Activated naive CD4-positive, alpha-beta T cell treated with Interleukin-2 at 50 U/mL for 16 hours (primary cell): ENCODE data around the gene SORBS1.
A peak's percentile ranks its signal among the peaks of the same experiment; 100 is the strongest.

ENCODE experiments used
- DNase-seq: peaks from one replicate; pipeline ENCODE4 v3.0.0-alpha.2; 2020

The SORBS1 gene

DNA sequence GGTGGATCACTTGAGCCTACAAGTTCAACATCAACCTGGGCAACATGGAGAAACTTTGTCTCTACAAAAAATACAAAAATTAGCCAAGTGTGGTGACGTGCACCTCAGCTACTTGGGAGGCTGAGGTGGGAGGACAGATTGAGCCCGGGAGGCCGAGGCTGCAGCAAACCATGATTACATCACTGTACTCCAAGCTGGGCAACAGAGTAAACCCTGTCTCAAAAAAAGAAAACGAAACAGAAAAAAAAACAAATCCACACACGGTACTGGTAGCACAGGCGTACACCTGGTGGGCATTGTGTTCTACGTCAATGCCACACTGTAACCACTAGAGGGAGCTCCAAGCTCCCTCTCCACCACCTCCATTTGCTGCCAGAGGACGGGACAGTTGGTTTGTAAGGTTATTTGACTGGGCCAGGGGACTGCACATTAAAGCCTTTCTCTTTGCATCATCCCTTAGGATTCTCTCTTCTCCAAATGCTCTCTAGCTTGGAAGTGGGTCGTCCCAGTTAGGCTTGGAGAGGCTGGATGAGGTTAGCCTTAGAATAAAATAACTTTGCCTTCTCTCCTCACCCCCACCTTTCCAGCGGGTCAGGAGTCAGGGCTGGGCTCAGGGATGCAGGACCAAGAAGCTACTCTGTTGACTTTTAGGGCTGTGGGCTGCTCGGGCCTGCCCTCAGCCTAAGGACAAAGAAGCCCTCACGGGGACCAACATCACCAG is 130.8 kb downstream of the SORBS1 start:
- peak; percentile 34 for DNase-seq

DNA sequence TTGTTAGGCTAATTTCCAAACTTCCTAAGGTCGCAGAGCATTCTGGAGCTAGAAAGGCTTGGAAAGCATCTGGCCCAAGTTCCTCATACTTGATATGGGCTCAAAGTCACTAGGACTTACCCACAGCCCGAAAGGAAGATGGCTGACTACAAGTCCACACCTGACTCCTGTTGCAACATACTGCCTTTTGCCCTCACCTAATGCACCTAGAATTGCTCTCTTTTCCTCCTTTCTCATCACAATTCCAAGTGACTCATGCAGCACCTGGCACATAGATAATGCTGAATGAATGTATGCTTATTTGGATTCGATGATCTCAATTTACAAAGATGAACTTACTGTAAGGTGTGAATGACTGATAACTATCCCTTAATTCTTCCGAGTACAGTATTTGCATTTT is 131.5 kb downstream of the SORBS1 start:
- no peak for DNase-seq

DNA sequence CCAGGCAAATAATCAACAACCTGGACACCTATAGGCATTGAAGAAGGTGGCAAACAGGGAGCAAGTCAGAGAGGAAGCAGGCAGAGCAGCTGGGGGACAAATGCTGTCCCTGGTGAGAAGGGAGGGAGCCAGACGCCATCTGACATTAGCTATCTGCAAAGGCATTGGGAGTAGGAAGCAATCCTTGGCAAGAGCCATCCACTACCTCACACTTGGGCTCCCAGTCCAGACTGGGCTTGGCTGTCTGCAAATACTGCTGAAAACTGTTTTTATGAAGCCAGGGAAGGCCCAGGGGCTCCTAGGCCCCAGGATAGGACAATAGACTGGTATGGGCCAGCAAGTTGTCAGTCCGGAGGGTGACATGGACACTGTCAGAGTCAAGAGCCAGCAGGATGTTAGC is 132.5 kb downstream of the SORBS1 start:
- DNase-seq, result no peak

DNA sequence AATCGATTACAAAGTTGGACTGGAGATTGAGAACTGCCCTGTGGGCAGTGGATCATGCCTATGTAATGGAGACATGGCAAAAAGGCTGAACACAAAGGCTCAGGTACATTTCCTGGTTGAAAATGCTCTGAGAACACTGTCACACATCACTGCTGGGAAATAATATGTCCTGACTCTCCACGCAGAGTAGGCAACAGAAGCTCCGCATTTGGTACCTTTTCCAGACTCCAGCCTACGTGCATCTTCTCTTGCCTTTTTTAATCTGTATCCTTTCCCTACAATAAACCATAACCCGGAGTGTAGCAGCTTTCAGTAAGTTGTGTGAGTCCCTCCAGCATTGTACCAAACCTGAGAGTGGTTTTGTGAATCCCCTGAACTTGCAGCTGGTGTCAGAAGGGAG is 134.7 kb downstream of the SORBS1 start:
- DNase-seq, result no peak

DNA sequence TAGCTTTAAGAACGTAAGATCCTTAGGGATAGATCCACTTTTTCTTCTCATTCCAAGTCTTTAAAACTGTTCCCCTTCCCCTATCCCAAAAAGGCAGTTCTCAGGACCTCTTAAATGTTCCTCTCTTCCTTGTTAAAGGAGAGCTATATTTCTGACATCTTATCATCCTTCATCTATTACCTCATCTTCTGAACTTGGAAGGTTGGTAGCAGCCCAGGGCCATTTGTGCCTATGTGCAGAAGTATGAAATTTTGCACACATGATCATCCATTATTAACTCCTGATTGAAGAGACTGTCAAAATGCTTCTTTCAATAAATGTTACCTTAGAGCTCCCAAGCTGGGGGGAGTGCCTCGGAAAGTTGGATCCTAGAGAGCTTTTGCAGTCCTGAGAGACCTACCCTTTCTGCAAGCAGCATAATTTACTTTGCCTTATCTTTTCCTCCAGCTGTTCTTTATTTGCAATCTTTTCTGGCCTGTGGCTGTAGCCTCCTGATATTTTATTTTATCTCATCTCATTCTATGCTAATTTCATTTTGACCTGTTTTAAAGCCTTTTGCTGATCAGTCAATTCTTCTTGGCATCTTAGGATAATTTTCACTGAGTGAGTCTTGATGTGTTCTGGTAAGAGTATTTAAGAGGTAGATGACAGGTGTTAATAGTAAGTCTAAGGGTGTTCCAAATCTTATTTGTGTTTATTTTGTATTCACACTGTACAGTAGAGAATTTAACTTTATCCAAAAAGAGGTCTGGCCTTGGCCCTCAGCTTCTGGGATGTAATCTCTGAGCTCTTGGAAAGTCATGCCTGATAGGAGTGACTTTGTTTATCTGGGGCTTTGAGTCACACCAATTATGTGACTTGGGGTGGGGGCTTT is 135.3 kb downstream of the SORBS1 start:
- no peak for DNase-seq

DNA sequence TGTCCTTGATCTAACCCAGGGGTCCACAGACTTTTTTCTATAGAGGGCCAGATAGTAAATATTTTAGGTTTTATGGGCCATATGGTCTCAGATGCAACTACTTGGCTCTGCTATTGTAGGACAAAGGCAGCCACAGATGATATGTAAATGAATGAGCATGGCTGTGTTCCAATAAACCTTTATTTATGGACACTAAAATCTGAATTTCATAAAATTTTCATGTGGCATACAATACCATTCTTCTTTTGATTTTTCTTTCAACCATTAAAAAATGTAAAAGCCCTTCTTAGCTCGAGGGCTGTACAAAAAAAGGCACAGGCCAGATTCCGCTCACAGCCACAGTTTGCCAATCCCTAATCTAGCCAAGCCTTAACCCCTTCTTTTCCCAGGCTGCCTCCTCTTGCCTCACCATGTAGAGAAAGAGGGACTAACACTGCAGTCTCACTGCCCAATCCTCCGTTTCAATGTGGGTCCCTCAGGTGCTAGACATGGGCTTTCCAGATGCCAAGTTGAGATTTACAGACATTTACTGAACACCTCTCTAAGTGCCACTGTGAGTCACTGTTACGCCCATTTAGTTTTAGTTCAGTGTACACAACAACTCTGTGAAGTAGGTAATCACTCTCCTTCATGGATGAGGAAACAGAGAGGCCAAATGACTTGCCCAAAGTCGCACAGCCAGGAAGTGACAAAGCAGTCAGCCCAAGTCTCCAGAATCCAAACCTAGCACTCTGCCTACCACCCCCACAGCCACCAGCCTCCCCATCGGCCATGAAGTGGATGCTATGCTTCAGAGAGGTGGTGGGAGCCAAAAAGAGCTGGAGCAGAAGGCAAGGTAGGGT is 137.8 kb downstream of the SORBS1 start:
- no peak for DNase-seq

DNA sequence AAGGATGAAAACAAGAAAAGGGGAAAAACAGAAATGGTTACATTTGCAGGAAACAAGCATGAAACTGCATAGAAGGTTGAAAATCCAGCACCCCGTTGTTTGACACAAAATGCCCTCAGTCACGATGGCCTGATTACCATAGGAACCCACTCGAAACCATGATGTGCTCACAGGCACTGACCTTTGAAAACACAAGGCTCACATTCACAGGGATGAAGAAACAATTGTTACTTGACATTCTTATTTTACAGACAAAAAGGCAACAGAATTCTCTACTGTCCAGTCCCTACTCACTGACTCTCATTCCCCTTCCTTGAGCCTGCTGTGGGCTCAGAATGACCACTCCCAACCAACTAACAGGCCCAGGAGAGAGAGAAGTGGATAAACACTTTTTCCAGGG is 138.9 kb downstream of the SORBS1 start:
- no peak for DNase-seq

DNA sequence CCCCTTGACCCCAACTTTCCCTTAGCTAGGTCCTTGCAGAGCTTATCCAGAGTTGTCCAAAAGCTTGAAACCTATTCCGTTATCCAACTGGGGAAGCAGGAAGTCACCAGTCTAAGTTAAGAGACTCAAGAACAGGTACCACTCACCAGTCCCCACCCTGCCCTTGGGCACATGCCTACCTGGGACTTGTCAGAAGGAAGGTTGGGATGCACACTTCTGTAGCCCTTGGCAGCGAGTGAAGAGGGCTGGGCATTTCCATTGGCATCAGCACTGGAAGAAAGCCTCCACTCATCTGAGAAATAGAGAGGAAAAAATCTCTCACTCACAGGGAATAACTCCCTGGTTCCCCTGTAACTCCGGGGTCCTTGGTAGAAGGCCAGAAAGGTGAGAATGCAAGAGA is 139.4 kb downstream of the SORBS1 start:
- no peak for DNase-seq

DNA sequence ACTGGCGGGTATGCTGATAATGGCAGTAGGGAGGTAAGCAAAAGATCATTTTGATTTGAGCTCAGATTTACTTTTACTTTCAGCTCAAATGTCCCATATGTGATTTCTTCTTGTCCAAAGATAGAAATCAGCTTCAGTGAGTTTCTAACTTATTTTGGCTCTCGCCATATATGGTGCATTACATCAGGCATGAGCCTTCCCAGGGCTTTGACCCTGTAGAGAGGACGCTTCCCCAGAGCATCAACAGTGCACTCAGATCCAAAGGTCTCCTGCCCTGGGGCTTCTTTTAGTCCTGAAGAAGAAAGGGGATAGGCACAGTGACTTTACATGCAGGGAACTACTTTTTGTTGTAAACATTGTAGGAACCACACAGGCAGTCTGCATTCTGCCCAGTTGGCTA is 141.8 kb downstream of the SORBS1 start:
- DNase-seq, result no peak

DNA sequence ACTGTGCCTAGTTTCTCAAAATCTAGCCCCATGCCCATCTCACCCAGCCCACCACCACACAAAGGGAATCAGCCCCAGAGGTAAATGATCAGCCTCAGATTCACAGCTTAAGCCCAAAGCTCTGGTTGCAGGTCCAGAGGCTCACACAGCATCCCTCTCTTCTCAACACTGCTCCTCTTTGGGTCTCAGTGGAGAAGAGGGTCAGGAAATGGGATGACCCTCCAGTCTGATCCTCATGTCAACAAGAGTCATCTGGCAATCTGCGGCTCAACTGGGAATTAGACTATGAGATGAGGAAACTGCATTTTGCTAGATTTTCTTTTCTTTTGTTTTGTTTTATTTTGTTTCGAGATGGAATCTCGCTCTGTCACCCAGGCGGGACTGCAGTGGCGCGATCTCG is 144.2 kb downstream of the SORBS1 start:
- DNase-seq, result no peak

DNA sequence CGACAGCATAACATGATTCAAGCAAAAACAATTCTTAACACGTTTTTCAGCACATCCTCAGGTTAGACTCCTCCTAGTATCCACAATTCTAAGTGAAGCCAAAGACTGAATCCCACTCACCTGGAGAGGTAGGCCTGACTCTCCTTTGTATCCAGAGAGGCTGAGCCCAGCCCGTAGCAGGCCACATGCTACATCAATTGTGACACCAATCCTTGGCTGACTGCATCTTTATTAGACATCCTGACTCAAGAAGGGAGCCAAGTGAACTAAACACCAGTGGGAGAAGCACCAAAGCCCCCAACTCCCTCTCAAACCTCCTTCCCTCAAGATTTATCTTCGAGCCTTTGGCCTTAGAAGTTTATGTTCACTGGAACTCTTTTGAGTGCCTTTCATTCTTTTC is 144.9 kb downstream of the SORBS1 start:
- no peak for DNase-seq

DNA sequence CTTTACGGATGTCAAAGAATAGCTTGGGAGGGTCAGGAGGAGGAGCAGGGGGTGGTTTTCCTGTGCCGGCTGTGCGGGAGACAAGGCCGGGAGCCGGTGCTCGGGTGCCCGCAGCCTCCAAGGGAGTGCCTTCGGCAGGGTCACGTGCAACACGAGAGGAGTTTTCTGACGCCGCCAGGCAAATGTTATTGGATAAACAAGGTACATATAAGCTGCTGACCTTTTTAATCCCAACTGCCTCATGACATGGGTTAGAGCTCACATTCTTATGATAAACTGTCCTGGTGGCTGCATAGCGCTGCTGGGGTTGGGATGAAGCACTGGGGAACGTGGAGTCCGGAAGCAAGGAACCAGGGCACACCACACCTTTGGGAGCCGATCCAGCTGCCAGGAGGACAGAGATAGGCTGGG is 145.5 kb downstream of the SORBS1 start:
- no peak for DNase-seq

DNA sequence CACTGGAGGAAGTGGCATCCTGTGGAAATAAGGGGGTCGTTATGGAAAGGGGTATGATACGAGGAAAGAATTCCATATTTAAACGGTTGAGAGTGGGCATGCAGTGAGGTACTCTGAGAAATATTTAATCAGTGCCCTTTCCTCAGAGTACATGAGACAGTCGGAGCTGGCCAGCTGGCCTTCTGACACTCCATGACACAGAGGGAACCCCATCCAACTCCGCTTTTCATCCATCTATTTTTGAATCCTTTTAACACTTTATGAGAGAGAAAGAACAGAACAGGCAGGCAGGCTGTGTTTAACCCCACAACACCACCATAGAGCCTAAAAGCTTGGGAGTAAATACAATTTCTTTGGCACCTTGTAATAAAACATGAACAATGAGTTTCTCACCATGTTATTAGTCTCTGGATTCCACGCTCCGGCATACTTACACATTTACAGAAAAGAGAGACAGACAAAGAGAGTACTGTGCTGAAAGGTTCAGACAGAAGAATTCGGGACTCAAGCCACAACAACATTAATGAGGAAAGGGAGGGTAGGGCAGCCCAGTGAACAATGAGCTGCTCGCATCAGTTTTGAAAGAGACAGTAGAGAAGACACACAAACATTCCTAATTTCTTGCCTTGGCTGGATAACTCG is 146.2 kb downstream of the SORBS1 start:
- no peak for DNase-seq

DNA sequence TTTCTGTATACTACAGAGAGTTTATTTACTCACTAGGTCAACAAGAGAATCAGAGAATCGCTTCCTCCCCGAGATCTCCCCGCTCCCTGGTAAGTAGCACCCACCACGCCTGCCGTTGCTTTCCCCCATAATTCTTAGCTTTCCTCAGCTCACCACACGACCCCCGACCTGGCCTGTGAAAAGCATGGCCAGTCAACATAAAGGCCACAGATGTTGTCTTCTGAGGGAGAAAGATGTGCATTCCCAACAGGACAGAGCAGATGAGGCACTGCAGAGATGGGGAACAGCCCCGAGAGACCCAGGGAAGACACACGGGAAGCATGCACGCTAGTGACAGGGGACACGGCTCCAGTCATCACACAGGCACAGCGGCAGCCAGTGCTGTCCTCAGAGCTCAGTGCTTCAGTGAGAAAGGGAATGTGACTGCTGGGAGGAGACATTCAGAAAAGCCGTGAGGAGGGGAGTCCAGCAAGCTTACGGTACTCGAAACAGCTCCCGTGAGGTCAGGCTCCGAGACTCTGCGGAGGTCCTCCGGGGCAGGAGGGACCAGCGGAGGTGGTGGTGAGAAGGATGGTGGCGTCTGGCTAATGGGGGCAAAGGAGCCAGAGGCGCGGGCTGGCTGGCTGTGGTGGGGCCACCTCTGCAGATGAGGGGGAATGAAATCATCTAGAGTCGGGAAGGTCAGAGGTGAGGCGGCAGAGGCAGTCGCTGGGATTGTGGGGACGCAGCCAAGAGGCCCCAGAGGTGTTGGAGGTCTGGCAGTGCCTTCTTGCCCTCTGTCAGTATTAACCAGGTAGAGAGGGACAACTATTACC is 146.9 kb downstream of the SORBS1 start:
- DNase-seq, result no peak

DNA sequence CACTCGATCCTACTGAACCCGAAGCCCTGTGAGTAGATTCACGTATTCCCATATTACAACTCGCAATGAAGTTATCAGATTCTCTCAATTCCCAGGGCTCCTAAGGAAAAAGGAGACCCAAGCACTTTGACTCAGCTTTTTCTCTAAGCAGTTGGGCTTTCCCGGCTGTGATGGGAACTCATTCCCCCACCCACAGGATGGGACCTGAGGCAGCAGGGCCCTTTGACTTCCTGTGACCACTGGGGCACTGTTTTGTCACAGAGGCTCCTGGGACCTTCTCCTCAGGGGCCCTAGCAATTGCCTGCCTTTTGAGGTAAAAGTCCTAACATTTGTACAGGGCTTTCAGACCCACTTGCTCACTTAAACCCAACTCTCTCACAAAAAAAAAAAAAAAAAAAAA is 147.6 kb downstream of the SORBS1 start:
- no peak for DNase-seq

DNA sequence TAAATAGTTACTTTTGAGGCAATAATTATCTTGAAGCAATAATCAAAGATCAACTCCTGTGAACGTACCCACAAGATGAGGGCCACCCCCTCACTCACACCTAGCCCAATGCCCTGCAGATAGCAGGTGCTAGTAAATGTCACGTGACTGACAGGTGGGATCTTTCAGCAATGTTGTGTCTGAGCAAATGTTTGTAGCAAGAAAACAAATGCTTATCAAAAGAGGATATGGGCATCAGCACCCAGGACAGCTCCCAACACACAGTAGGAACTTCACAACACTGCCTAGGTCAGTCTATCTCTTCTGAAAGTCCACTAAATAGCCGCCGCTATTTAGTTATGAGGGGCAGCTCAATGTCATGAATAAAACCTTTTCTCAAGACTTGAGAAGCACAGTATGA is 149.5 kb downstream of the SORBS1 start:
- no peak for DNase-seq

DNA sequence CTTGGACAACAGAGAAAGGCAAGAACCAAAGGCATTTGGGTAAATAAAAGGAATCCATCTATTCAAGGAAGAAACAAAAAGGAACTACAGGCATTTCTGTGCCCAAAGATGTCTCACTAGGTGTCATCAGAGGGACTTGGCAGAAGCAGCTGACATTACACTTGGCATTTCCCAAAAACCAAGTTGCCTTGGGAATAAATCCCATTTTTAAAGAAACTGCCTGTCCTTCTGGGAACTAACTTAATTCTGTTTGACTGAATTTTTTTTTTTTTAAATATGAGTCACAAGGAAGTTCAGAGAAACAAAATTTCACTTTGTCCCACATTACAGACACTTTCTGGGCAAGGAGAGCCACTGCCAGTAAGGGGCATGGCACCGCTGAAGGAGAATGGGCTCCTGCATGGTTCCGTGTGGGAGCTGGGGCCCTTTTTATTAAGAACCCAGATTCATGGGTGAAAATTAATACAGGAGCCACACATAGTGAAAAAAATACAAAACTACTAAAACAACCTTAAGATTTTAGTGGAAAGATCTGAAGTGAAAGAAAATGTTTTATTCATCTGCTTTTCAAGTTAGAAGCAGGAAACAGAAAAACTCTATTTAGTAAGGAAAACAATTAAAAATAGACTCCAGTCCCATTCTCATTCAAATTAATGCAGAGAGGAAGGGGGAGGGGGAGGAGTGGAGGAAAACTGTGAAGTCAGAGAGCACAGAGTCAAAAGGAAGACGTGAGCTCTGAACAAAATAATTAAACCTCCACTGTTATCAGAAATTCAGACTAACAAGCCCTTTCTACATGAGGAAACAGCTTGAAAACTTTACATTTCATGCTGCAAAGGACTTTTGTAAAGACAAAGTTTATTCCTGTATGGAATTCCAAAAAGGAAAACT is 151.9 kb downstream of the SORBS1 start:
- no peak for DNase-seq

DNA sequence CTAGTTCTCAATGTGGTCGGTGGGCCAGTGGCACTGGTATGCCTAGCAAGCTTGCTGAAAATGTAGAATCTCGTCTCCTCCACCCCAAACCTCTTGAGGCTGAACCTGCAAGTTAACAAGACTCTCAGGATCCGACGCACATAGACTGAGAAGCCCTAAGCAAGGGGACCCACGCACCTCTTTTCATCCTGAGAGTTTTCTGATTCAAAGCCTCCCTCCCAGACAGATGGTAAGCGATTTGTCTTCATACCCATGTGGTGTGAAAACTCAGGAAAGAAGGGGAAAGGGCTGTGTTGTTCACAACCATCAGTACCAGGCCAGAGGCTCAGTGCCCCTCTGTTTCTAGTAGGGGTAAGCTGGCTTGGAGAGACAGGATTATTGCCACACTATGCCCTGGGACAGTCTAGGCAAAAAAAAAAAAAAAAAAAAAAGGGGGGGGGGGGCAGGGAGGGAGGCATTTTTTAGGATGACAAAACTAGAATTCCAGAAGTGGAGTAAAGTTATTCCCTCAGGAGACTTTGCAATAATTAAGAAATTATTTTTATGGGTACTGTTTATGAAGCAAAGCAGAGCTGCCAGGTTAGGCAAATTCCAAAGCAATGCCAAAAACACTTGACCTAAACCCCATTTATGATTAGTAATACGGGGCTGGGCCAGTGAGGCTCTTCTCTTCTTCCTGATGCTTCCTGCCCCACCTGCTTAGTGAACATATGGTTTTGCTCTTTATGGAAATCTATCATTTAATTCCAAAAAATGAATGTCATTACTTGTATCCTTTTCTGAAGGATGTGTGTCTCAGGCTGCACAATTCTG is 152.8 kb downstream of the SORBS1 start:
- DNase-seq, result no peak

DNA sequence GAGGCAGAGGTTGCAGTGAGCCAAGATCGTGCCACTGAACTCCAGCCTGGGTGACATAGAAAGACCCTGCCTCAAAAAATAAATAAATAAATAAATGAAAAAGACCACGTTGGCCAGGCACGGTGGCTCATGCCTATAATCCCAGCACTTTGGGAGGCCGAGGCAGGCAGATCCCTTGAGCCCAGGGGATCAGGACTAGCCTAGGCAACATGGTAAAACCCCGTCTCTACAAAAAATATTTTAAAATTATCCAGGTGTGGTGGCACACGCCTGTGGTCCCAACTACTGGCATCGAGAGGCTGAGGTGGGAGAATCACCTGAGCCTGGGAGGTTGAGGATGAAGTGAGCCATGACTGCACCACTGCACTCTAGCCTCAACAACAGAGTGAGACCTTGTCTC is 153.6 kb downstream of the SORBS1 start:
- no peak for DNase-seq

DNA sequence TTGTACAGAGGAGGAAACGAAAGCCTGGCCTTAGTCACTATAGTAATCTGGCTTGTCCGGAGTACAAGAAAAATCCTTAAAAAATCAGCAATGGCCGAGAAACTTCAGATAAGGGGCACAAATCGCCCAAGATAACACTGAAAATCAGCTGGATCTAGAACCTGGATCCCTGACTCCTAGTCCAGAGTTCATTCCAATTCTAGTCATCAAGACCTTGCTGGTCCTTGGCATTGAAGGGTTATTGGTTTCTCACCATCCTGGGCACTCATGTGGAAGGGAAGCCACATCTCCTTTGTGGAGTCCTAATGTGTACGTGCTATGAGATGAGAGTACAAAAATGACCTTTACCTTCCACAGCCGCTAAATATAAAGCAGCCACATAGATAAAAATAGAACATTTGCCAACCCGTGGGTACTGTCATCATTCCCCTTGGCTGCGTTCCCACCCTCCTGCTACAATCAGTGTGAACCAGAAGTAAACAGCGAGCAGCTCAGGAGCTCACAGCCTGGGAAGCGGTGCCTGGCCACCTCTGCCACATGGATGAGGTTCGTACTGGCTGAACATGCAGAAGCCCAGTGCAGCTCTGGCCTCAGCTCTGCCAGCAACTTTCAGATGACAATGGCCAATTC is 154.4 kb downstream of the SORBS1 start:
- no peak for DNase-seq
